HL-60 (cell line): ENCODE measurements around the gene UTP25.
"Not testable (repeated sequence)": the region's sequence is repeated elsewhere in the genome, so short reads cannot be mapped to it uniquely, and the experiment has no call there.

Experiments used
- DNase-seq, 2 experiments: peaks; one replicate each; pipeline ENCODE4 v3.0.0-alpha.2; 2010 to 2020; ENCODE audit warnings: low read depth in 1 of 2, low spot score in 1 of 2
- H3K27ac ChIP-seq: fragments of 250-450 bp; sonication (Bioruptor Pico); replicated peaks from 2 replicates; pipeline ENCODE4 v1.5.1; 2020; ENCODE audit warnings: mild to moderate bottlenecking, moderate library complexity
- H3K27me3 ChIP-seq: fragments of 250-450 bp; sonication (Bioruptor Pico); 2 replicates; pipeline ENCODE4 v1.5.1; 2021; ENCODE audit warnings: mild to moderate bottlenecking, moderate library complexity; ENCODE audit not compliant: insufficient read depth, poor library complexity, severe bottlenecking
- H3K4me3 ChIP-seq: replicated peaks from 2 replicates; pipeline ENCODE4 v1.5.1; 2011; ENCODE audit warnings: mild to moderate bottlenecking, control low read depth, low read length; ENCODE audit not compliant: insufficient read depth
- GABPA ChIP-seq: IDR thresholded peaks from 2 replicates; pipeline ENCODE4 v1.6.1; 2012; ENCODE audit warnings: low read depth
- POLR2AphosphoS5 ChIP-seq: IDR thresholded peaks from 2 replicates; pipeline ENCODE4 v1.6.1; 2012; ENCODE audit warnings: low read depth
- SPI1 ChIP-seq: IDR thresholded peaks from 2 replicates; pipeline ENCODE4 v1.6.1; 2012; ENCODE audit warnings: low read depth, mild to moderate bottlenecking, borderline replicate concordance
- TF ChIP-seq, protein P1 (sequence below): IDR thresholded peaks from 2 replicates; pipeline ENCODE4 v1.6.1; 2012; ENCODE audit warnings: low read depth; ENCODE audit not compliant: insufficient replicate concordance
- TF ChIP-seq, protein P2 (sequence below): IDR thresholded peaks from one replicate; pipeline ENCODE4 v1.5.1; 2011; ENCODE audit warnings: low read length, control low read depth, inconsistent platforms; ENCODE audit not compliant: insufficient read depth

The UTP25 gene

DNA sequence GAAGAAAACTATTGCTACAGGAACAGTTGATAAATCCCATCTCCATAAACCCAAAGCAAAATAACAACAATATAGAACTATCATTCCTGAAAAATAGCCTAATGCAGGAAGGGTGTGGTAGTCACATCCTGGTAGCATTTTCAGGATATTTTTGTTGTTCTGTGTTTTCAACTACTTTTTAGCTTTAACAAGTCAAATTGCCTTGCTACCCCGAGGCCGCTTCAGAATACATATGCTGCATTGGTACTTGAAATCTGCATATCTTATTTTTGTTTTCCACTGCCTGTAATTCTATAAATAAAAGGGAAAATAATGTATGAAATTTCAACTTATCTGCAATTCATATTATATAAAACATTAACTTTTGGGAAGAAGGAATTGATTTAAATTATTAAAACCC is 73.4 kb downstream of the UTP25 start:
- Histone ChIP-seq H3K4me3 (no peak overlapping the region), H3K27ac (no peak overlapping the region), H3K27me3 (no peaks in the 10 kb centered on the region)
- DNase-seq = no peak
- TF ChIP-seq POLR2AphosphoS5 (no peak), SPI1 (no peak), GABPA (no peak)
- TF ChIP-seq, protein P1, sequence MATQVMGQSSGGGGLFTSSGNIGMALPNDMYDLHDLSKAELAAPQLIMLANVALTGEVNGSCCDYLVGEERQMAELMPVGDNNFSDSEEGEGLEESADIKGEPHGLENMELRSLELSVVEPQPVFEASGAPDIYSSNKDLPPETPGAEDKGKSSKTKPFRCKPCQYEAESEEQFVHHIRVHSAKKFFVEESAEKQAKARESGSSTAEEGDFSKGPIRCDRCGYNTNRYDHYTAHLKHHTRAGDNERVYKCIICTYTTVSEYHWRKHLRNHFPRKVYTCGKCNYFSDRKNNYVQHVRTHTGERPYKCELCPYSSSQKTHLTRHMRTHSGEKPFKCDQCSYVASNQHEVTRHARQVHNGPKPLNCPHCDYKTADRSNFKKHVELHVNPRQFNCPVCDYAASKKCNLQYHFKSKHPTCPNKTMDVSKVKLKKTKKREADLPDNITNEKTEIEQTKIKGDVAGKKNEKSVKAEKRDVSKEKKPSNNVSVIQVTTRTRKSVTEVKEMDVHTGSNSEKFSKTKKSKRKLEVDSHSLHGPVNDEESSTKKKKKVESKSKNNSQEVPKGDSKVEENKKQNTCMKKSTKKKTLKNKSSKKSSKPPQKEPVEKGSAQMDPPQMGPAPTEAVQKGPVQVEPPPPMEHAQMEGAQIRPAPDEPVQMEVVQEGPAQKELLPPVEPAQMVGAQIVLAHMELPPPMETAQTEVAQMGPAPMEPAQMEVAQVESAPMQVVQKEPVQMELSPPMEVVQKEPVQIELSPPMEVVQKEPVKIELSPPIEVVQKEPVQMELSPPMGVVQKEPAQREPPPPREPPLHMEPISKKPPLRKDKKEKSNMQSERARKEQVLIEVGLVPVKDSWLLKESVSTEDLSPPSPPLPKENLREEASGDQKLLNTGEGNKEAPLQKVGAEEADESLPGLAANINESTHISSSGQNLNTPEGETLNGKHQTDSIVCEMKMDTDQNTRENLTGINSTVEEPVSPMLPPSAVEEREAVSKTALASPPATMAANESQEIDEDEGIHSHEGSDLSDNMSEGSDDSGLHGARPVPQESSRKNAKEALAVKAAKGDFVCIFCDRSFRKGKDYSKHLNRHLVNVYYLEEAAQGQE = no peak
- TF ChIP-seq, protein P2, sequence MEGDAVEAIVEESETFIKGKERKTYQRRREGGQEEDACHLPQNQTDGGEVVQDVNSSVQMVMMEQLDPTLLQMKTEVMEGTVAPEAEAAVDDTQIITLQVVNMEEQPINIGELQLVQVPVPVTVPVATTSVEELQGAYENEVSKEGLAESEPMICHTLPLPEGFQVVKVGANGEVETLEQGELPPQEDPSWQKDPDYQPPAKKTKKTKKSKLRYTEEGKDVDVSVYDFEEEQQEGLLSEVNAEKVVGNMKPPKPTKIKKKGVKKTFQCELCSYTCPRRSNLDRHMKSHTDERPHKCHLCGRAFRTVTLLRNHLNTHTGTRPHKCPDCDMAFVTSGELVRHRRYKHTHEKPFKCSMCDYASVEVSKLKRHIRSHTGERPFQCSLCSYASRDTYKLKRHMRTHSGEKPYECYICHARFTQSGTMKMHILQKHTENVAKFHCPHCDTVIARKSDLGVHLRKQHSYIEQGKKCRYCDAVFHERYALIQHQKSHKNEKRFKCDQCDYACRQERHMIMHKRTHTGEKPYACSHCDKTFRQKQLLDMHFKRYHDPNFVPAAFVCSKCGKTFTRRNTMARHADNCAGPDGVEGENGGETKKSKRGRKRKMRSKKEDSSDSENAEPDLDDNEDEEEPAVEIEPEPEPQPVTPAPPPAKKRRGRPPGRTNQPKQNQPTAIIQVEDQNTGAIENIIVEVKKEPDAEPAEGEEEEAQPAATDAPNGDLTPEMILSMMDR = no peak

DNA sequence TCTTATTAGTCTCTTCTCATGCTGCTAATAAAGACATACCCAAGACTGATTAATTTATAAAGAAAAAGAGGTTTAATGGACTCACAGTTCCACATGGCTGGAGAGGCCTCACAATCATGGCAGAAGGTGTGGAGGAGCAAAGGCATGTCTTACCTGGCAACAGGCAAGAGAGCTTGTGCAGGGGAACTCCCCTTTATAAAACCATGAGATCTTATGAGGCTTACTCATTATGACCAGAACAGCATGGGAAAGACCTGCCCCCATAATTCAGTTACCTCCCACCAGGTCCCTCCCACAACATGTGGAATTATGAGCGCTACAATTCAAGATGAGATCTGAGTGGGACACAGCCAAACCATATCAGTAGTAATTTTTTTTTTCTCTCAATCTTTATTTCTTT is 77.0 kb downstream of the UTP25 start:
- not testable (repeated sequence) for H3K27me3 ChIP-seq, H3K4me3 ChIP-seq, DNase-seq, H3K27ac ChIP-seq
